DOHH2 (cell line): ENCODE measurements around the gene SSTR5.

Experiments
- H3F3A ChIP-seq: fragments of 200-600 bp; sonication (generic), shearing (Covaris generic); 2 replicates; pipeline ENCODE4 v1.6.0; 2016; ENCODE audit warnings: antibody characterized with exemption, mild to moderate bottlenecking; ENCODE audit not compliant: control insufficient read depth, insufficient read depth
- H3K27ac ChIP-seq: fragments of 200-600 bp; sonication (generic); 2 replicates; pipeline ENCODE4 v1.5.1; 2014; ENCODE audit warnings: low read depth, mild to moderate bottlenecking, low read length, moderate library complexity
- H3K27me3 ChIP-seq: fragments of 200-600 bp; sonication (generic); 2 replicates; pipeline ENCODE4 v1.6.1; 2014; ENCODE audit warnings: mild to moderate bottlenecking, low read length, mixed read lengths; ENCODE audit not compliant: control insufficient read depth
- H3K36me3 ChIP-seq: fragments of 200-600 bp; sonication (generic); 2 replicates; pipeline ENCODE4 v1.6.1; 2014; ENCODE audit warnings: mild to moderate bottlenecking, low read length, moderate library complexity, mixed read lengths; ENCODE audit not compliant: control insufficient read depth
- H3K4me1 ChIP-seq: fragments of 200-600 bp; sonication (generic); 2 replicates; pipeline ENCODE4 v1.6.1; 2014; ENCODE audit warnings: mild to moderate bottlenecking, low read length, mixed read lengths; ENCODE audit not compliant: control insufficient read depth
- H3K4me2 ChIP-seq: fragments of 200-600 bp; sonication (generic); 2 replicates; pipeline ENCODE4 v1.6.0; 2014; ENCODE audit warnings: mild to moderate bottlenecking, low read length, moderate library complexity
- H3K4me3 ChIP-seq: fragments of 200-600 bp; sonication (generic); 2 replicates; pipeline ENCODE4 v1.5.1; 2014; ENCODE audit warnings: mild to moderate bottlenecking, low read length, mixed read lengths
- H3K79me2 ChIP-seq: fragments of 200-600 bp; sonication (generic); 2 replicates; pipeline ENCODE4 v1.6.1; 2014; ENCODE audit warnings: mild to moderate bottlenecking, low read length, mixed read lengths; ENCODE audit not compliant: control insufficient read depth
- H3K9me2 ChIP-seq: fragments of 200-600 bp; sonication (generic); replicated peaks from 2 replicates; pipeline ENCODE4 v1.6.1; 2014; ENCODE audit warnings: mild to moderate bottlenecking, low read length, mixed read lengths; ENCODE audit not compliant: control insufficient read depth
- H3K9me3 ChIP-seq: fragments of 200-600 bp; sonication (generic); 2 replicates; pipeline ENCODE4 v1.6.1; 2014; ENCODE audit warnings: antibody characterized with exemption, low read length, mixed read lengths; ENCODE audit not compliant: control insufficient read depth, insufficient read depth
- H4K20me1 ChIP-seq: fragments of 200-600 bp; sonication (generic); 2 replicates; pipeline ENCODE4 v1.6.0; 2014; ENCODE audit warnings: low read depth, mild to moderate bottlenecking, antibody characterized with exemption, low read length, moderate library complexity; ENCODE audit not compliant: control insufficient read depth, insufficient read depth
- EZH2phosphoT487 ChIP-seq: fragments of 200-600 bp; sonication (generic); IDR thresholded peaks from 2 replicates; pipeline ENCODE4 v1.6.1; 2017; ENCODE audit warnings: borderline replicate concordance, mild to moderate bottlenecking, antibody characterized with exemption, low read length, moderate library complexity, mixed read lengths
- TF ChIP-seq, protein P1 (sequence below): fragments of 200-600 bp; sonication (generic); IDR thresholded peaks from one replicate; pipeline ENCODE4 v1.5.1; 2014; ENCODE audit warnings: antibody characterized with exemption, mild to moderate bottlenecking, low read depth, low read length; ENCODE audit not compliant: poor library complexity, severe bottlenecking

The SSTR5 gene

DNA sequence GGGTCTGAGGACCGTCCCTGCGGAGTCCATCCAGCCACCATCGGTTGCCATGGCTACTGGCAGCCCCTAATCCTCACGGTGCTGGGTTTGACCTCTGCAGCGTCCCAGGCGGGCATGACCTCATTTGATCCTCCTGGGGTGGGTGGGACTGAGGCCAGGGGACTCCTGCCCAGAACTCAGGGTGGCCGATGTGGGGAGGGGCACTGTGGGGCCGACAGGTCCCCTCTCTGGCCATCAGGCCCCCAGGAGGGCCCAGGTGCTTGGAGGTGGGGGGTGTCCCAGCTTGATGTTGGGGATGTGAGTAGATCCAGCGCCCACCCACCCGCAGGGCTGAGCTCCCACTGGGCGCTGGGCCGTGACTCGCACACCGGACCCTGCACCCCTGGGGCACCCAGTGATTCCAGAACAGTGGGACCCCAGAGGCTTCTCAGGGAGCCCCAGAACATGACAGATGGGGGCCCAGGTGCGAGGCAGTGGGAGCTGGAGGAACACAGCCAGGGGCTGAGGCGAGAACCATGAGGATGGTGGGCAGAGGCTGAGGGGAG lies 1.6 kb upstream of the SSTR5 start:
- Histone ChIP-seq H3K9me2 (no peaks in the 10 kb centered on the region), H3K4me1 (no peaks in the 10 kb centered on the region), H3F3A (no peaks in the 10 kb centered on the region), H3K4me3 (no peak overlapping the region), H3K36me3 (no peaks in the 10 kb centered on the region), H3K9me3 (no peaks in the 10 kb centered on the region; the same call in 1 of the 2 replicates), H3K79me2 (no peaks in the 10 kb centered on the region), H3K27ac (no peak overlapping the region), H3K4me2 (no peak overlapping the region), H4K20me1 (no peaks in the 10 kb centered on the region), H3K27me3 (no peaks in the 10 kb centered on the region)
- TF ChIP-seq EZH2phosphoT487, result no peak
- TF ChIP-seq, protein P1, sequence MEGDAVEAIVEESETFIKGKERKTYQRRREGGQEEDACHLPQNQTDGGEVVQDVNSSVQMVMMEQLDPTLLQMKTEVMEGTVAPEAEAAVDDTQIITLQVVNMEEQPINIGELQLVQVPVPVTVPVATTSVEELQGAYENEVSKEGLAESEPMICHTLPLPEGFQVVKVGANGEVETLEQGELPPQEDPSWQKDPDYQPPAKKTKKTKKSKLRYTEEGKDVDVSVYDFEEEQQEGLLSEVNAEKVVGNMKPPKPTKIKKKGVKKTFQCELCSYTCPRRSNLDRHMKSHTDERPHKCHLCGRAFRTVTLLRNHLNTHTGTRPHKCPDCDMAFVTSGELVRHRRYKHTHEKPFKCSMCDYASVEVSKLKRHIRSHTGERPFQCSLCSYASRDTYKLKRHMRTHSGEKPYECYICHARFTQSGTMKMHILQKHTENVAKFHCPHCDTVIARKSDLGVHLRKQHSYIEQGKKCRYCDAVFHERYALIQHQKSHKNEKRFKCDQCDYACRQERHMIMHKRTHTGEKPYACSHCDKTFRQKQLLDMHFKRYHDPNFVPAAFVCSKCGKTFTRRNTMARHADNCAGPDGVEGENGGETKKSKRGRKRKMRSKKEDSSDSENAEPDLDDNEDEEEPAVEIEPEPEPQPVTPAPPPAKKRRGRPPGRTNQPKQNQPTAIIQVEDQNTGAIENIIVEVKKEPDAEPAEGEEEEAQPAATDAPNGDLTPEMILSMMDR, result no peak

DNA sequence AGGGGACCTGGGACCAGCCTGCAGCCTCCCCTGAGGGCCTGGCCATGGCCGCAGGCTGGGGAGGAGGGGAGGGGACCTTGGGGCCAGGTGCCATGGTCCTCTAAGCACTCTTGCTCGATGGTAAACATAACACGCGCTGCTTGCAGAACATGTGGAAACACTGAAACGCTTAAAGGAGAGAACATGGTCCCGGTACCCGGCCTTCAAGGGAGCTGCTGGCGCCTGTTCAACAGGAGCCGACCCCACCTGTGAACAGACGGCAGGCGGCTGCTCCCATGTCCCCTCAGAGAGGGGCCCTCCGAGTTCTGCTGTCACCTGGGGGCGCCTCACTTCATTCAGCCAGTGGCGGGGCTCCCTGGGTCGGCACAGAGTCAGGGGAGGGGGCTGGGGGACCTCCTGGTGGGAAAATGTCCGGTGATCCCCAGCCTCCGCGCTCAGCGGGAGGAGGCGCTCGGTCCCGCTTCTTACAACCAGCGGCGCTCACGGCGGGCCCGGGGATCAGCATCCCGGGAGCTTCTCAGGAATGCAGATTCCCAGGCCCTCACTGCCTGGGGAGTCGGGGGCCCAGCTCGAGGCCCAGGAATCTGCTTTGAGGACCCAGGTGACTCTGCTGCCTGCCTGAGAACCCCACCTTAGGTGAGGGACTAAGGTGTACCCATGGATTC lies 854 bp upstream of the SSTR5 start:
- H3K79me2 ChIP-seq, result no peaks in the 10 kb centered on the region
- H3K9me3 ChIP-seq, result no peaks in the 10 kb centered on the region; the same call in 1 of the 2 replicates
- H3K27me3 ChIP-seq, result no peaks in the 10 kb centered on the region
- no peak overlapping the region for H3K27ac ChIP-seq
- no peak overlapping the region for H3K4me2 ChIP-seq
- H3K36me3 ChIP-seq, result no peaks in the 10 kb centered on the region
- H3F3A ChIP-seq, result no peaks in the 10 kb centered on the region
- no peak for TF ChIP-seq EZH2phosphoT487
- TF ChIP-seq, protein P1, result no peak
- H3K4me1 ChIP-seq, result no peaks in the 10 kb centered on the region
- H4K20me1 ChIP-seq, result no peaks in the 10 kb centered on the region
- no peaks in the 10 kb centered on the region for H3K9me2 ChIP-seq
- no peak overlapping the region for H3K4me3 ChIP-seq

DNA sequence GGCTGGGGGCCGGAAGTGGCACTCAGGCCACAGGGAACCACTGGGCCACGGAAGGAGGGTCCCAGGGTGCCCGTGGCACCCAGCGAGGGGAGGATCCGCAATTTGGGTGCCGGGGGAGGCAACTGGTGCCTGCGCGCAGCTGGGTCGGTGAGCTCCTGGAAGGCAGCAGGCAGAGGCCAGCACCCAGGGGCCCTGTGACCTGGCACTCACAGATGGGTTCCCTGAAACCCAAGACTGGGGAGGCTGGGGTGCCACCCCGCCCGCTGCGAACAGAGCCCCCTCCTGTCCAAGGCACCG lies 663 bp downstream of the SSTR5 start:
- no peaks in the 10 kb centered on the region for H3K36me3 ChIP-seq
- no peaks in the 10 kb centered on the region for H3K4me1 ChIP-seq
- no peaks in the 10 kb centered on the region for H3K27me3 ChIP-seq
- H3K4me2 ChIP-seq, result no peak overlapping the region
- no peaks in the 10 kb centered on the region; the same call in 1 of the 2 replicates for H3K9me3 ChIP-seq
- H3K27ac ChIP-seq, result no peak overlapping the region
- no peak for TF ChIP-seq EZH2phosphoT487
- TF ChIP-seq, protein P1, result no peak
- H4K20me1 ChIP-seq, result no peaks in the 10 kb centered on the region
- H3K4me3 ChIP-seq, result no peak overlapping the region
- no peaks in the 10 kb centered on the region for H3K79me2 ChIP-seq
- no peaks in the 10 kb centered on the region for H3F3A ChIP-seq
- H3K9me2 ChIP-seq, result no peaks in the 10 kb centered on the region
